Skeletal muscle cell (primary cell): ENCODE results near the gene RAP1GDS1.
A peak's percentile ranks its signal among the peaks of the same experiment; 100 is the strongest.
"Not testable (repeated sequence)": the region's sequence is repeated elsewhere in the genome, so short reads cannot be mapped to it uniquely, and the experiment has no call there.

Experiments used
- DNase-seq: peaks from one replicate; pipeline ENCODE4 v3.0.0-alpha.2; 2010; ENCODE audit warnings: low read depth
- H3K4me3 ChIP-seq: 2 replicates; pipeline ENCODE4 v1.5.1; 2011; ENCODE audit warnings: low read depth, mild to moderate bottlenecking, control low read depth, low read length, moderate library complexity

The RAP1GDS1 gene

DNA sequence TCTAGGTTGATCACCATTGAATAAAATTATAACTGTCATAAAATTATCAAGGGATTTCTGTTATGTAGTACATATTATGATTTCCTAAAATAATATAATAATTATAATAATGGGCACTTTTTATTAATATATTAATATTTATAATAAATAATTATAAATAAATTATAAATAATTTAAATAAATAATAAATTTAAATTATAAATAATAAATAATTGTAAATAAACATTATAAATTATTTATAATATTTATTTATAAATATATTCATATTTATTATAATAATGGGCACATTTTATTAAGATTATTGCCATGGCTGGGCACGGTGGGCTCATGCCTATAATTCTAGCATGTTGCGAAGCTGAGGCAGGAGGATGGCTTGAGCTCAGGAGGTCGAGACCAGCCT lies 24.5 kb downstream of the RAP1GDS1 start:
- no peak for DNase-seq
- no peak overlapping the region for H3K4me3 ChIP-seq

DNA sequence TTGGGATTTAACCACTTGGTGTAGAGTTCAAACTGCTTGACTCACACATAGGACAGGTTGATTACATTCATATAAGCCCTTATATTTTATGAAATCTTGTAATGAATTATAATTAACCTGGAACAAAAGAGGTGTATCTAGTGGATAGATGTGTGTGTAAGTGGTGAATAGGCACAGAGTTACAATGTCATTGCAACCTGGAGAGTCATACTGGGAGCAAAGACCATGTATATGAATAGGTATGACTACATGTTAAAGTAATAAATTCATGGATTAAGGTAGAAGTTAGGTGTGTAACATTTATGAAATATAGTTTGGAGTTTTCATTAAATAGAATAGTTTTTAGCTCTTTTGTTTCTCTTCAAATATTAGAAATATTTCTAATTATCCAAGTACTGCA lies 26.1 kb downstream of the RAP1GDS1 start:
- H3K4me3 ChIP-seq: no peak overlapping the region
- no peak for DNase-seq

GRCh38 chr4:98288671-98289070 lies 27.5 kb downstream of the RAP1GDS1 start:
- DNase-seq, H3K4me3 ChIP-seq: not testable (repeated sequence)

- no peak overlapping the region for H3K4me3 ChIP-seq
Observed at GRCh38 chr4:98289375-98289774, 28.2 kb downstream of the RAP1GDS1 start.

DNA sequence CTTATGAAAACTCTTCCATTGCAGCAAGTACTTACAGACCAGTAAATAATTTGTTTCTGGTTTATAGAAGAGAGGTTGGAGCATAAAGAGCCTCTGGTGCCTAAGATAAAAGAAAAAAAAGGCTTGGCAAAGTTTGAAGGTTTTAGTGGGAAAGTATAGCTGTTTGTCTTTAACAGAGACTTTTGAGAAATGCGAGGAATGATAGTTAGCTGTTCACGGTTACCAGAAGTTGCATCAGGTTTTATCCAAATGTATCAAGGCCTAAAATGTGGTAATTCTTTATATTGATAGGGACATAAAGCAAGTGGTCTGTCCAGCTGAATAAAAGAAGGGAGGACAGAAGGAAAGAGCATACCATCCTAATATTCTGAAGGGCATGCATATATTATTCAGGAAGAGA lies 29.3 kb downstream of the RAP1GDS1 start:
- H3K4me3 ChIP-seq: no peak overlapping the region
- peak; percentile 47 for DNase-seq

More at GRCh38 chr4:98289375-98289774, 28.2 kb downstream of the RAP1GDS1 start:
- DNase-seq: no peak

GRCh38 chr4:98293104-98293887 lies 32.1 kb downstream of the RAP1GDS1 start:
- H3K4me3 ChIP-seq: no peak overlapping the region
- no peak for DNase-seq

DNA sequence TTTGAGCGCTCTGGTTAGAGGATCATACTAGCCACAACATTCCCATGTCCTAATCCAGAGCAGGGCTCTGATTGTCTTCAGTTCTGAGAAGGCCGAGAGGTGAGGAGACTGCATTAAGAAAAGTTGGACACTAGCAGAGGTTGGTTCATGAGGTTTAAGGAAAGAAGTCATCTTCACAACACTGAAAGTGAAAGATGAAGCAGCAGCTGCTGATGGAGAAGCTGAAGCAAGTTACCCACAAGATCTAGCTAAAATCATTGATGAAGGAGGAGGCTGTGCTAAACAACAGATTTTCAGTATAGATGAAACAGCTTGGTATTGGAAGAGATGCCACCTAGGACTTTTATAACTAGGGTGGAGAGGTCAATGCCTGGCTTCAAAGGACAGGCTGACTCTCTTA lies 36.8 kb downstream of the RAP1GDS1 start:
- no peak overlapping the region for H3K4me3 ChIP-seq
- DNase-seq: no peak

- H3K4me3 ChIP-seq: no peak overlapping the region
- DNase-seq: no peak
Observed at GRCh38 chr4:98300706-98301105, 39.5 kb downstream of the RAP1GDS1 start.

- no peak overlapping the region for H3K4me3 ChIP-seq
- DNase-seq: peak; percentile 7
Observed at GRCh38 chr4:98305576-98305975, 44.4 kb downstream of the RAP1GDS1 start.

- no peak overlapping the region for H3K4me3 ChIP-seq
- DNase-seq: no peak
Observed at GRCh38 chr4:98310867-98311266, 49.7 kb downstream of the RAP1GDS1 start.

- no peak for DNase-seq
- no peak overlapping the region for H3K4me3 ChIP-seq
Observed at GRCh38 chr4:98311656-98312055, 50.5 kb downstream of the RAP1GDS1 start.

- DNase-seq: peak; percentile 4
- no peak overlapping the region for H3K4me3 ChIP-seq
Observed at GRCh38 chr4:98314791-98315565, 53.8 kb downstream of the RAP1GDS1 start.

DNA sequence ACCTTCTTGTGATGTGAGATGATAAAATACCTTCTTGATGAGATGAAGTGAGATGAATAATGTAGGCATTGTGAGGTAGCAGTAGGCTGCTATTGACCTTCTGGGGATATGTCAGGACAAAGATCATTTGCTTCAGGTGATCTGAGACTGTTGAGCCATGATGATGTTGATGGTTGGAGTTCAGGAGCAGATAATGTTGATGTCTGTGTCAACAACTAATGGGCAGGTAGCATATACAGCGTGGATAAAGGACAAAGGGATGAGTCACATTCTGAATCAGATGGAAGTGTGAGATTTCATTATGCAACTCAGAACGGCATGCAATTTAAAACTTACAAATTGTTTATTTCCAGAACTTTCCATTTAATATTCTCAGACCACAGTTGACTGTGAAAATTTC lies 57.3 kb downstream of the RAP1GDS1 start:
- DNase-seq: no peak
- H3K4me3 ChIP-seq: no peak overlapping the region

DNA sequence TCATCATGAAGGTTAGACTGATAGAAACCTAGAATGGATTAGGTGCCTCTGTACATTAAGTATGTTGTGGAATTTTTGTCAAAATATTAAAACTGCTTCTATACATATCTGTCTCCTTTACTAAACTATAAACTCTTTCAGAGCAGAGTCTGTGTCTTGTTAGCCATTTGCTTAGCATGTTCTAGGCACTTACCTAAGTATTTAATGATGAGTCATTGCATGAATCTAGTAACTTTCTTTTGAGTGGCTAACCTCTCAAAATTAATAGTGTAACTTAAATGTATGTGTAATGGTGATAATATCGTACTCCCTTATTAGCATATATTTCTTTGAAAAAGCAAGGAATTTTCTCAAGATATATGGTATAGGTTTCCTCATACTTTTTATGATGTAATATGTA lies 57.8 kb downstream of the RAP1GDS1 start:
- DNase-seq: no peak
- no peak overlapping the region for H3K4me3 ChIP-seq

DNA sequence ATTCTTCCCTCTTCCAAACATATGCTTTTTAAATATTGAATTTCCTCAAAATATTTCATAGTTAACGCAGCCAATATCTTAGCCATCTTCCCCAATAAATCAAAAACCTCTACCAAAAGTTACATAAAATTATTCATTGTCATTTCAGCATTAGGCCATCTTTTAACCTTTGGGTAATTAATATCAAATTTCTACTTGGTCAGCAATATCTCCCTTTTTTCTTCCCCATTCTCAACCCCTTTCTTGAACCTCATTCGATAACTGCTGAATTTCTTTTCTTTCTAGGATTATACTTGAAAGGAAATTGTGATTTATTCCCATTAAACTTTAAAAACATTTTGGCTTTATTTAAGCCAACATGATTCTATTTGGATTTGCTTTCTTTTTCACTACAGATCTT lies 65.0 kb downstream of the RAP1GDS1 start:
- no peak overlapping the region for H3K4me3 ChIP-seq
- no peak for DNase-seq

GRCh38 chr4:98327694-98328093 lies 66.5 kb downstream of the RAP1GDS1 start:
- no peak overlapping the region for H3K4me3 ChIP-seq
- no peak for DNase-seq

- DNase-seq, H3K4me3 ChIP-seq: not testable (repeated sequence)
Observed at GRCh38 chr4:98329879-98330640, 68.9 kb downstream of the RAP1GDS1 start.

- DNase-seq: no peak
- no peak overlapping the region for H3K4me3 ChIP-seq
Observed at GRCh38 chr4:98332017-98332416, 70.8 kb downstream of the RAP1GDS1 start.

DNA sequence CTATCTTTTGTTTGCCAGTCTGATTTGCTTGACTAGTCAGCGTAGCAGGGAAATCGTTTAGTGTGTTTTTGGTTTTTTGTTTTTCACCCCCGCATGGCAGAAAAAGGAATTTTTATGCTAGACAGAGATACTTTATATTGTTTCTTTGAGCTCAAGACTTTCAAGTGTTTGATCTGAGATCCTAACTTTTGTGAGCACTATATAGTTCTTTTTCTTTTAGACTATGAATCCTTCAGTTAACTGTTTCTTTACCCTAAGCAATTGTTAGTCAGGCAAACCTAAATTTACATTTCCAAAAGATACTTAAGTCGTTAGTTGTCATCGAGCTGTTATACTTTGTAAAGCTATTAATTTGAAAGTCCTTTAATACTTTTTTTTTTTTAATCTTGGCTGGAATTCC lies 73.3 kb downstream of the RAP1GDS1 start:
- DNase-seq: no peak
- H3K4me3 ChIP-seq: no peak overlapping the region

DNA sequence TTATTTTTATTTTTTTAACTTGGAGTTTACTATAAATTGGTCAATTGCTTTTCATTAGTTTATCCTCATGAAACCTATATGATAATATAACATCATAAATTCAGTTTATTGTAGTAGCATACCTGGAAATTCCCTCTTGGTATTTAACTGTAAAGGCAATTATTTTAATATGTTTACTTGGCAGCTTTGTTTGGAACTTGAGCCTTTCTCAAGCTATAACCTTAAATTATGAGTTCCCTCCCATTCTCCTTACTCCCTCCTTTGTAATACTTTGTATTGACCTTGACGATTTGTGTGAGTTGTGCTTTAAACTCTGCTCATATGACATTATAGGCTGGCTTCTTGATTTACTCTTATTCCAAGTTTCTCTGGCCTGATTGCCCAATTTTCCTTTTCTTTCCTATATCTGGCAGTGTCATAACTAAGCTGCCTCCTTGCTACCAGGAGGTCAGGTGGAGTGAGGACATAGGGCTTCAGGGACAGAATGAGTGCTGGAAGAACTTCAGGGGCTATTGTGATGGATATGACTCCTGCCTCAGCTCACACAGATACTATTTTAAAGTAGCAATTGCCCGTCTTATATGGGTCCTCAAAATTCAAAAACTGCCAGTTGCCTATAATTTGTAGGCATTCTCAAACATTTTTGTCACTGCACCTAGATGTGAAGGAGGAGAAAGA lies 77.7 kb downstream of the RAP1GDS1 start:
- H3K4me3 ChIP-seq: no peak overlapping the region
- DNase-seq: no peak
